OCI-LY7 (cell line): ENCODE results near the gene IMMT. TPM values are rescaled to one million over a fixed set of nuclear protein-coding genes. Genes with fewer than 3 reads are reported as not detected.
A peak's percentile ranks its signal among the peaks of the same experiment; 100 is the strongest.

ENCODE experiments used
- BruUV-seq: library from RNA; stranded (reverse); fragments of 400-500 nt; replicated peaks from 2 replicates; lab custom pipeline; 2021; lab: Mats Ljungman, UMichigan
- CTCF ChIA-PET: fragments of 300-600 bp; sonication (Branson Sonifier 250); formaldehyde crosslinking; loops from one replicate; lab custom pipeline; 2022; ENCODE audit warnings: antibody characterized with exemption; ENCODE audit not compliant: unreplicated experiment; lab: Charles Lee
- POLR2A ChIA-PET: fragments of 300-600 bp; sonication (Branson Sonifier 250); formaldehyde crosslinking; loops from one replicate; lab custom pipeline; 2022; ENCODE audit warnings: antibody characterized with exemption; lab: Charles Lee
- DNase-seq: peaks from one replicate; pipeline ENCODE4 v3.0.0-alpha.2; 2015; ENCODE audit warnings: low spot score
- H2AFZ ChIP-seq: fragments of 200-600 bp; sonication (generic), shearing (Covaris generic); 2 replicates; pipeline ENCODE4 v1.6.1; 2014; ENCODE audit warnings: mild to moderate bottlenecking, antibody characterized with exemption, low read length, moderate library complexity
- H3K27ac ChIP-seq: fragments of 200-600 bp; sonication (generic); 2 replicates; pipeline ENCODE4 v1.5.1; 2014; ENCODE audit warnings: mixed run types, low read depth, mild to moderate bottlenecking, moderate library complexity, low read length, inconsistent platforms; ENCODE audit not compliant: poor library complexity, severe bottlenecking
- H3K36me3 ChIP-seq: fragments of 200-600 bp; sonication (generic); 2 replicates; pipeline ENCODE4 v1.6.1; 2014; ENCODE audit warnings: mild to moderate bottlenecking, antibody characterized with exemption, low read length, moderate library complexity, mixed read lengths; ENCODE audit not compliant: insufficient read depth
- H3K4me1 ChIP-seq: fragments of 200-600 bp; sonication (generic); 2 replicates; pipeline ENCODE4 v1.5.1; 2014; ENCODE audit warnings: mild to moderate bottlenecking, low read length; ENCODE audit not compliant: insufficient read depth, poor library complexity, severe bottlenecking
- H3K4me2 ChIP-seq: fragments of 200-600 bp; sonication (generic); 2 replicates; pipeline ENCODE4 v1.6.1; 2014; ENCODE audit warnings: mild to moderate bottlenecking, low read length
- H3K4me3 ChIP-seq: fragments of 200-600 bp; sonication (generic); 2 replicates; pipeline ENCODE4 v1.5.1; 2014; ENCODE audit warnings: mild to moderate bottlenecking, low read depth, low read length; ENCODE audit not compliant: poor library complexity, severe bottlenecking
- H3K79me2 ChIP-seq: fragments of 200-600 bp; sonication (generic); 2 replicates; pipeline ENCODE4 v1.6.1; 2016; ENCODE audit warnings: low read depth, mild to moderate bottlenecking, low read length, moderate library complexity, mixed read lengths; ENCODE audit not compliant: insufficient read depth
- H3K9me2 ChIP-seq: fragments of 200-600 bp; sonication (generic); 2 replicates; pipeline ENCODE4 v1.6.1; 2016; ENCODE audit warnings: mild to moderate bottlenecking, low read length, mixed read lengths; ENCODE audit not compliant: insufficient read depth
- H3K9me3 ChIP-seq: fragments of 200-600 bp; sonication (generic); 2 replicates; pipeline ENCODE4 v1.6.1; 2014; ENCODE audit warnings: mild to moderate bottlenecking, mixed run types, low read length, mixed read lengths
- H4K20me1 ChIP-seq: fragments of 200-600 bp; sonication (generic); 2 replicates; pipeline ENCODE4 v1.6.1; 2014; ENCODE audit warnings: mild to moderate bottlenecking, antibody characterized with exemption, low read length, moderate library complexity, mixed read lengths; ENCODE audit not compliant: insufficient read depth
- EZH2phosphoT487 ChIP-seq: fragments of 200-600 bp; sonication (generic); IDR thresholded peaks from 2 replicates; pipeline ENCODE4 v1.6.1; 2018; ENCODE audit warnings: low read depth, borderline replicate concordance, mild to moderate bottlenecking, mixed run types, antibody characterized with exemption, low read length, moderate library complexity, mixed read lengths
- intact Hi-C: fragments of 100-400 bp; cut with micrococcal nuclease; formaldehyde crosslinking; loops from one replicate; pipeline ENCODE4 v1.10.0; 2022; ENCODE audit not compliant: unreplicated experiment
- total RNA-seq, 2 experiments: library from RNA; depleted of rRNA in 1 of 2; stranded (reverse); fragments of >200 nt in 1 of 2; shearing (Covaris generic) in 1 of 2; gene quantifications; 2 replicates each; pipeline ENCODE4 v1.2.3, GENCODE V29; 2014 to 2022
- TF ChIP-seq, protein P1 (sequence below): fragments of 200-600 bp; sonication (generic); conservative IDR thresholded peaks from 2 replicates; pipeline ENCODE4 v1.5.1; 2014; ENCODE audit warnings: mild to moderate bottlenecking, antibody characterized with exemption, low read length, moderate library complexity, mixed read lengths

IMMT gene
- total RNA-seq, 2 experiments from 2014 or later: 77.3 to 128 TPM

DNA sequence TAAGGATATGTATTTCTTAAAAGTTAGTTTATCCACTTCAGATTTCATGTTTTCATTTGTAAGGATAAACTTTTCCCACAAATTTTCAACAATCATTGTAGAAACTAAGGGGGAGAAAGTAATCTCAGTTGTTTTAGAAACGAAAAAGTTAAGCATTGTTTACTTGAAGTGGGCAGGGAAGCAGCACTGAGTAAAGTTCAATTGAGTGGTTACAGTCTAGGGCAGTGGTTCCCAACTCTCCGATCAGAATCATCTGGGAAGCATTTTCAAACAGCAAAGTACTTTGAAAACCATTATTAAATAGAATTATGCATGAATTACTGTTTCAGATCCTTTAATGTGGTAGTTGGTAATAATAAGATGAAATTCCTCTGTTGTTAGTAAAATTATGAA is 16.5 kb upstream of the IMMT start:
- no TSS peak for BruUV-seq
- no peaks in the 10 kb centered on the region for H3K9me3 ChIP-seq
- no peak overlapping the region for H2AFZ ChIP-seq
- H4K20me1 ChIP-seq: no peaks in the 10 kb centered on the region
- ChIA-PET CTCF (no interaction called here), POLR2A (no interaction called here)
- TF ChIP-seq, protein P1, sequence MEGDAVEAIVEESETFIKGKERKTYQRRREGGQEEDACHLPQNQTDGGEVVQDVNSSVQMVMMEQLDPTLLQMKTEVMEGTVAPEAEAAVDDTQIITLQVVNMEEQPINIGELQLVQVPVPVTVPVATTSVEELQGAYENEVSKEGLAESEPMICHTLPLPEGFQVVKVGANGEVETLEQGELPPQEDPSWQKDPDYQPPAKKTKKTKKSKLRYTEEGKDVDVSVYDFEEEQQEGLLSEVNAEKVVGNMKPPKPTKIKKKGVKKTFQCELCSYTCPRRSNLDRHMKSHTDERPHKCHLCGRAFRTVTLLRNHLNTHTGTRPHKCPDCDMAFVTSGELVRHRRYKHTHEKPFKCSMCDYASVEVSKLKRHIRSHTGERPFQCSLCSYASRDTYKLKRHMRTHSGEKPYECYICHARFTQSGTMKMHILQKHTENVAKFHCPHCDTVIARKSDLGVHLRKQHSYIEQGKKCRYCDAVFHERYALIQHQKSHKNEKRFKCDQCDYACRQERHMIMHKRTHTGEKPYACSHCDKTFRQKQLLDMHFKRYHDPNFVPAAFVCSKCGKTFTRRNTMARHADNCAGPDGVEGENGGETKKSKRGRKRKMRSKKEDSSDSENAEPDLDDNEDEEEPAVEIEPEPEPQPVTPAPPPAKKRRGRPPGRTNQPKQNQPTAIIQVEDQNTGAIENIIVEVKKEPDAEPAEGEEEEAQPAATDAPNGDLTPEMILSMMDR: no peak
- TF ChIP-seq EZH2phosphoT487: no peak
- no peaks in the 10 kb centered on the region for H3K9me2 ChIP-seq
- intact Hi-C loops: no loop called here
- peaks cover 86% of the 10 kb centered on the region for H3K36me3 ChIP-seq
- no peak for DNase-seq
- no peak overlapping the region for H3K4me3 ChIP-seq
- no peak overlapping the region for H3K4me2 ChIP-seq
- peak overlapping the region; percentile 50 for H3K27ac ChIP-seq
- no peaks in the 10 kb centered on the region for H3K79me2 ChIP-seq
- H3K4me1 ChIP-seq: peaks cover 16% of the 10 kb centered on the region

DNA sequence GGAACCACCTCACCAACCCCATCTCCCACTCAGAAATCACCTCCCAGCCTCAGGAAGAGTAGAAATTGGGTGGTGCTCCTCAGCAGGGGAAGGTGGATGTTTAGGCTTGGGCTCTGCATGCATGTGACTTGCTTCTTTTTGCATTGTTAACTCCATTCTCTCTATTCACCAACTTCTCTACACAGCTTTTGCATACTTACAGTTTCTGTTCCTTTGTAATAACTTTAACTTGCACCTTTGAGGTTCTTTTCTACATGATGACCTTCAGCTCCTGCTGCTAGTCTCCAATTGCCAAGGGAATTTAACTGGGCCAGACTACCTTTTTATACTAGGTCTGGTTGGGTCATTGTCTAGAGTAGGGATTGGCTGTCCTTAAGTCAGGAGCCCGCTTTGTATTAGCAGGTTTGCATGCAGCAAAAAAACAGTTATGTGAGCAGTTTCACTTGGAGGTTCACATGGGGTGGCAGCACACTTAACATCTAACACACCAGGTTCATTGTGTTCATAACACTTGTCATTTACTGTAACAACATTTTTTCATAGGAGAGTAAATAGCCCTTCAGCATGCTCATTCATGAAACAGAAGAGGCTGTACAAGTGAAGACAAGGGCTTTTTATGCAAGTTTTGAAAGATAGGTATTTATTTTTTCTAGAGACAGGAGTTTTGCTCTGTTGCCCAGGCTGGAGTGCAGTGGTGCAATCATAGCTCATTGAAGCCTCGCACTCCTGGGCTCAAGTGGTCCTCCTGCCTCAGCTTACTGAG is 16.0 kb upstream of the IMMT start:
- no TSS peak for BruUV-seq
- CTCF ChIA-PET: no interaction called here
- H2AFZ ChIP-seq: no peak overlapping the region
- H3K27ac ChIP-seq: peak overlapping the region; percentile 50
- POLR2A ChIA-PET: no interaction called here
- peak overlapping the region; percentile 21; the same call in 1 of the 2 replicates for H3K4me2 ChIP-seq
- H3K9me3 ChIP-seq: no peaks in the 10 kb centered on the region
- no peaks in the 10 kb centered on the region for H3K79me2 ChIP-seq
- no peaks in the 10 kb centered on the region for H4K20me1 ChIP-seq
- peaks cover 92% of the 10 kb centered on the region for H3K36me3 ChIP-seq
- H3K4me3 ChIP-seq: no peak overlapping the region
- H3K9me2 ChIP-seq: no peaks in the 10 kb centered on the region
- intact Hi-C loops: no loop called here
- peaks cover 16% of the 10 kb centered on the region for H3K4me1 ChIP-seq
- TF ChIP-seq, protein P1: no peak
- TF ChIP-seq EZH2phosphoT487: no peak
- DNase-seq: no peak

DNA sequence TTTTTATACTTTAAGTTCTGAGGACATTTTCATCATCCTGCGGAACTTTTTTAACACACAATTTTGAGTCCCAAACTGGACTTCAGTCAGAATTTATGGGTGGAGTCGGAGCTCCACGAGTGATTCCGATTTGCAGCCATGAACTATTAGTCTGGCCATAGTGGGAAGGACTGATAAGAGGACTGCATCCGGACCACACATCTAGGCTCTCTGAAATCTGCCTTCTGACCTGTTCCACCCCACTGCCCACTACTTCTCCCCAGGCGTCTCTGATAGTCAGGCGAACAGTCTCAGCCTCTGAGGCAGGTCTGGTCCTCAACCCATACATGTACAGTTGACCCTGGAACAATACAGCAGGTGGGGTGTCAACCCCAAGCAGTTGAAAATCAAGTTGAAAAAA is 9.2 kb upstream of the IMMT start:
- H3K36me3 ChIP-seq: peaks cover 49% of the 10 kb centered on the region
- H3K79me2 ChIP-seq: peaks cover 59% of the 10 kb centered on the region
- CTCF ChIA-PET: interaction anchor here (0.7 kb wide), 1 partner anchor 26 kb away, joined by 3 read pairs; no protein-coding TSS in a partner anchor
- no peaks in the 10 kb centered on the region for H4K20me1 ChIP-seq
- intact Hi-C loops: no loop called here
- TF ChIP-seq EZH2phosphoT487: no peak
- no peak for DNase-seq
- no peaks in the 10 kb centered on the region for H3K9me2 ChIP-seq
- no peaks in the 10 kb centered on the region for H3K9me3 ChIP-seq
- H3K4me2 ChIP-seq: no peak overlapping the region
- peaks cover 41% of the 10 kb centered on the region for H3K4me1 ChIP-seq
- no peak overlapping the region for H3K27ac ChIP-seq
- POLR2A ChIA-PET: interaction anchor here (0.6 to 5.0 kb wide), 5 partner anchors 18 to 646 kb away, joined by 3 to 26 read pairs (median 4); no protein-coding TSS in a partner anchor
- no TSS peak for BruUV-seq
- H3K4me3 ChIP-seq: no peak overlapping the region
- H2AFZ ChIP-seq: no peak overlapping the region
